Esophagus muscularis mucosa (tissue), 4 donors: ENCODE data around the gene NCOA7.

Source experiments
- EP300 ChIP-seq: sonication (generic); formaldehyde crosslinking; IDR thresholded peaks from one replicate; pipeline ENCODE4 v1.6.1; 2017; ENCODE audit warnings: antibody characterized with exemption
- POLR2A ChIP-seq: fragments of 450-650 bp; IDR thresholded peaks from one replicate; pipeline ENCODE4 v1.6.1; 2017; ENCODE audit warnings: antibody characterized with exemption, moderate library complexity, mild to moderate bottlenecking, low read depth
- POLR2AphosphoS5 ChIP-seq, 2 donors: sonication (generic); formaldehyde crosslinking; IDR thresholded peaks; one replicate each; pipeline ENCODE4 v1.6.1; 2017; ENCODE audit warnings: antibody characterized with exemption in 2 of 2
- TF ChIP-seq, protein P1 (sequence below), 3 experiments: fragments of 200-600 bp in 2 of 3; fragments of 450-650 bp in 1 of 3; sonication (generic) in 2 of 3; IDR thresholded peaks; one replicate each; pipeline ENCODE4 v1.5.1; 2017 to 2019; ENCODE audit warnings: antibody characterized with exemption in 3 of 3, mild to moderate bottlenecking in 2 of 3, moderate library complexity in 1 of 3

DNA sequence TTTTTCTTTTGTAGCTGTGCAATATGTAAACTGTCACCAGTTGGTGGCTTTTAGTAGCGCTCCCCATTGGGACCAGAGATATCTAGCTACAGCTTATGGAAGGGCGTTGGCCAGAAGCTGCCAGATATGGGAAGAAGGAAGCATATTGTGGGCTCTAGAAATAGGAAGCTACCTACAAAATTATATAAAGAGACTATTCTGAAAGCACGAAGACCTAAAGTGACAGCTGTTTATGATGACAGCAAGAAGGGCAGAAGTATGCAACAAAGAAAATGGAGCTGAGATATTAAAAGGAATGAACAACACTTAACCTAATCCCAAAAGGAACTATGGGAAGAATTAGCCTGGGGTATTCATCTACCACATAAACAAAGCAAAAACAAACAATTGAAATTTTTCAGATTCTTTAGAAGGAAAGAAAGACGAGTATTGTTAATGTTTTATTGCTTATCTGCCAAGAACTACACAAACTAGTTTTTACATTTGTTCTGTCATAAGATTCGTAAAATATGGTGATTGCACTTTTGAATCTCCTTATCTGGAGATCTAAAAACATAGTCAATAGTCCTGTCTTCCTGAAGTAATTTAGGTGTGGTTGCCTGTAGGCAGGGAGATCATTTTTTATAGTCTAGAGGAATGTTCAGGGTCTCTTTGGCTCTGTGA is 81.6 kb downstream of the NCOA7 start:
- TF ChIP-seq, protein P1, sequence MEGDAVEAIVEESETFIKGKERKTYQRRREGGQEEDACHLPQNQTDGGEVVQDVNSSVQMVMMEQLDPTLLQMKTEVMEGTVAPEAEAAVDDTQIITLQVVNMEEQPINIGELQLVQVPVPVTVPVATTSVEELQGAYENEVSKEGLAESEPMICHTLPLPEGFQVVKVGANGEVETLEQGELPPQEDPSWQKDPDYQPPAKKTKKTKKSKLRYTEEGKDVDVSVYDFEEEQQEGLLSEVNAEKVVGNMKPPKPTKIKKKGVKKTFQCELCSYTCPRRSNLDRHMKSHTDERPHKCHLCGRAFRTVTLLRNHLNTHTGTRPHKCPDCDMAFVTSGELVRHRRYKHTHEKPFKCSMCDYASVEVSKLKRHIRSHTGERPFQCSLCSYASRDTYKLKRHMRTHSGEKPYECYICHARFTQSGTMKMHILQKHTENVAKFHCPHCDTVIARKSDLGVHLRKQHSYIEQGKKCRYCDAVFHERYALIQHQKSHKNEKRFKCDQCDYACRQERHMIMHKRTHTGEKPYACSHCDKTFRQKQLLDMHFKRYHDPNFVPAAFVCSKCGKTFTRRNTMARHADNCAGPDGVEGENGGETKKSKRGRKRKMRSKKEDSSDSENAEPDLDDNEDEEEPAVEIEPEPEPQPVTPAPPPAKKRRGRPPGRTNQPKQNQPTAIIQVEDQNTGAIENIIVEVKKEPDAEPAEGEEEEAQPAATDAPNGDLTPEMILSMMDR (IDR thresholded peaks at IDR 0.05): no peak
- no peak for TF ChIP-seq POLR2AphosphoS5 (IDR thresholded peaks at IDR 0.05)
- TF ChIP-seq POLR2A: no peak
- no peak for TF ChIP-seq EP300
